ENCODE measurements around the gene PANX3. TPM values are rescaled to one million over a fixed set of nuclear protein-coding genes. Genes with fewer than 3 reads are reported as not detected.

PANX3 gene
- total and polyA plus RNA-seq, 2 of the 4 experiments (the other 2 are of a cell fraction) = not detected

- TF ChIP-seq BHLHE40 (IDR thresholded peaks at IDR 0.05; ENCODE audit: low read depth, low read length) = no peak
- peak; percentile 42; the same call in 1 of the 2 replicates for TF ChIP-seq FOS (IDR thresholded peaks at IDR 0.05; ENCODE audit: low read depth, low read length)
- TF ChIP-seq MAZ (IDR thresholded peaks at IDR 0.05; ENCODE audit: borderline replicate concordance, low read depth, low read length) = no peak
- TF ChIP-seq MAFK (IDR thresholded peaks at IDR 0.05; ENCODE audit: low read depth, low read length) = 0 out of 2 replicates have a peak, but pooled peaks have one; percentile 1
- TF ChIP-seq RCOR1 (IDR thresholded peaks at IDR 0.05; ENCODE audit: insufficient replicate concordance, low read length) = peak; percentile 15
- no peak for TF ChIP-seq MXI1 (IDR thresholded peaks at IDR 0.05; ENCODE audit: borderline replicate concordance, low read depth, low read length)
Observed at GRCh38 chr11:124643605-124644425, 32.6 kb downstream of the PANX3 start (continued).
